ENCODE results near the gene CTBP2. TPM values are rescaled to one million over a fixed set of nuclear protein-coding genes. Genes with fewer than 3 reads are reported as not detected.

The CTBP2 gene
- polyA plus RNA-seq, 1 donor from 2014 or later, result 0.50 TPM

DNA sequence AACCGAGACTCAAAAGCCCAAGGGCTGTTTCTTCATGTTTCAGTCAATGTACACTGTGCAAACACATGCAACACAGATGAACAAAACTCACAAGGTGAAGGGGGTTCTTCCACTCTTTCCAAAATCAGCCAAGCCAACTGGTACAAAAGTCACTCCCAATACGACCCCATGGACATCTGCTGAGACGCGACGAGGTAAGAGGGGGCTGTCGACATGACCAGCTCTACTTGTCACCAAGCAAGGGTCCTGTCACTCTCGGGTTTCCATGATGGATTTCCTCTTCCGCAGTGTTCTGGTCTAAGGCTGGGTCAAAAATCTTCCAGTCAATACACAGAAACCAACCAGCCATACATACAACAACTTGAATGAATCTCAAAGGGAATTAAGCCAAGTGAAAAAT lies 37.8 kb downstream of the CTBP2 start:
- Mint-ChIP-seq H3K27ac (no peak overlapping the region), H3K9me3 (no peaks in the 10 kb centered on the region), H3K4me3 (no peak overlapping the region)

DNA sequence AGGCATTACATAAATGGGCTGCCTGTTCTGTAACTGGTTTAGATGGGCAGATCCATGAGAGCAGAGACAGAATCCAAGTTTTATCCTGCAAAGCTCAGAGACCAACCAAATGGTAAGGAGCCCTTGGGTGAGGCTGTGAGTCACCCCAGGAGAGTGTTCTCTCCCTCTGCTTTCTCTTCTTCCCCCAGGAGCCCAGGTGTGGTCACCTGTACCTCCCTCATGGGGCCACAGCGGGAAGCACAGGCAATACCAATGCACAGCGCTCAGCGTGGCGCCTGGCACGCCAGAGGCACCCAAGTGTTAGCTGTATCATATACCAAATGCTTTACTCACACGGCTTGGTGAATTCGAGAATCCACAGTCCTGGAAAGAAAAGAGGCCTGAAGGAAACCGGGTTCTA lies 39.4 kb downstream of the CTBP2 start:
- Mint-ChIP-seq H3K4me3 (no peak overlapping the region), H3K9me3 (no peaks in the 10 kb centered on the region), H3K4me1 (peaks cover 0 to 2% (median 0%) of the 10 kb centered on the region in 3 donors), H3K27ac (no peak overlapping the region), H3K36me3 (no peaks in the 10 kb centered on the region), H3K27me3 (peaks cover 2% of the 10 kb centered on the region)

More for the DNA sequence above, 37.8 kb downstream of the CTBP2 start:
- peaks cover 8% of the 10 kb centered on the region for H3K27me3 Mint-ChIP-seq
- H3K36me3 Mint-ChIP-seq, result no peaks in the 10 kb centered on the region
- peaks cover 0 to 3% (median 0%) of the 10 kb centered on the region in 3 donors for H3K4me1 Mint-ChIP-seq

DNA sequence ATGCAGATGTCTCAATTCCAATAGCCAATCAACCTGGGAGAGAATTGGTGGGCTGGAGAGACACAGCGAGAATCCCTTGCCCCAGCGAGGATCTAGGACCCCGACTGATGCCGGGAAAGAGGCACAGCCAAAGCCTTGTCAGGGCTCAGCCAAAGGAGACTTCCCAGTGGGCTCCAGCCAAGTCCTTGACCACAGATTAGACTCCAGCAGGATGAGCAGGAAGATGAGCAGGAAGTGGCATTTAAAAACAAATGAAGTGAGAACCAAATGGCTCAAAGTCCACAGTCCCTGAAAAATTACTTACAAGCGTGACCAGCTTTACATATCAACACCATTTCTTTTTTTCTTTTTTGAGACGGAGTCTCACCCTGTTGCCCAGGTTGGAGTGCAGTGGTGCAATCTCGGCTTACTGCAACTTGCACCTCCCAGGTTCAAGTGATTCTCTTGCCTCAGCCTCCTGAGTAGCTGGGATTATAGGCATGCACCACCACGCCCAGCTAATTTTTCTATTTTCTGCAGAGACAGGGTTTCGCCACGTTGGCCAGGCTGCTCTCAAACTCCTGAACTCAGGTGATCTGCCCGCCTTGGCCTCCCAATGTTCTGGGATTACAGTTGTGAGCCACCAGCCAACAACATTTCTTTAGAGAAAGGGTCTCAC lies 40.2 kb downstream of the CTBP2 start:
- Mint-ChIP-seq H3K4me3 (no peak overlapping the region), H3K27ac (no peak overlapping the region), H3K9me3 (no peaks in the 10 kb centered on the region), H3K4me1 (peaks cover 0 to 2% (median 0%) of the 10 kb centered on the region in 3 donors), H3K27me3 (no peaks in the 10 kb centered on the region), H3K36me3 (no peaks in the 10 kb centered on the region)

DNA sequence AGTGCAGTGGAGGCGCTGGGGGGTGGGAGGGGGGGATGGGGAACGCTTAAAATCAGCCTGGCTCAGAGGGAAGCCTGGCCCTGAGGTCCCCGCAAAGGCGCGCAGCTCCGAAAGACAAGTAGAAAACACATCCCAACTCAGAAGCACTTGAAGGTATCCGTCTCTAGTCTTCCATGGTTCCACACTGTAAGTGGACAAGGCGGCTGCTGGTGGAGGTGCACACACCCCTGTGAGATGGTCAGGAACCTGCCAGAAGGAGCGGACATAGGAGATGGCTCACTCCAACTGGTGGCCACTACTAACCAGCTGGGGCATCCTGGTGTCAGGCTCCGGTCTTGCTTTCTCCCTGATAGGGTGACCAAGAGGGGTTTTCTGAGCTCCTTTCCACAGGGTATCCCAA lies 41.7 kb downstream of the CTBP2 start:
- Mint-ChIP-seq H3K27ac (no peak overlapping the region), H3K9me3 (no peaks in the 10 kb centered on the region), H3K27me3 (no peaks in the 10 kb centered on the region), H3K4me3 (no peak overlapping the region), H3K4me1 (peaks cover 0 to 2% (median 0%) of the 10 kb centered on the region in 3 donors), H3K36me3 (no peaks in the 10 kb centered on the region)

DNA sequence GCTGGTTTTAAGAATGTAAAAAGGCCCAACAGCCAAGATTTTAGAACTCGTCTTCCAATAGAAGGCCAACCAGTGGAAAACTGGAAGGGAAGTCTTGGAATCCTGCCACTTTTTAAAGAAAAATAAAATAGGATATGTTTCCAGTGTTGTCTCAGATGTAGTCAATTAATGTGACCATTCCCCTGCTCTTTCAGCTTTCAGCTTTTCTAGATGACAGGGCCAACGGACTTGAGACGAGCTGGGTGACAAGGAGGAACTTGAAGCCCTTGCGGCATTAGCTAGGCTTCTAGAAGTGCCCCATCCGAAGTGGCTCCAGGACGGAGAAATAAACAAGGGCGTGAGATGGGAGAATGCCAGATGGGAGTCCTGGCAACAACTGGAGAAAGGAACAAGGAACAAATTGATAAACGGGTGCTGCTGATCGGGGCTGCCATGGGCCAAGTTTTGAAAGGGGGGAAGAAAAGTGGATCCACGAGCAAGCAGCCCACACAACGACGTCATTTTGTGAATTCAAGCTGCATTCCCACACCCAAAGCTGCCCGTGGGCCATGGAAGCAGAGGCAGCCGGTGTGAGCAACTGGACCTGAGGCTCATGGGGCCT lies 42.3 kb downstream of the CTBP2 start:
- Mint-ChIP-seq H3K9me3 (no peaks in the 10 kb centered on the region), H3K27me3 (no peaks in the 10 kb centered on the region), H3K36me3 (no peaks in the 10 kb centered on the region), H3K27ac (no peak overlapping the region), H3K4me3 (no peak overlapping the region), H3K4me1 (peaks cover 0 to 2% (median 0%) of the 10 kb centered on the region in 3 donors)

DNA sequence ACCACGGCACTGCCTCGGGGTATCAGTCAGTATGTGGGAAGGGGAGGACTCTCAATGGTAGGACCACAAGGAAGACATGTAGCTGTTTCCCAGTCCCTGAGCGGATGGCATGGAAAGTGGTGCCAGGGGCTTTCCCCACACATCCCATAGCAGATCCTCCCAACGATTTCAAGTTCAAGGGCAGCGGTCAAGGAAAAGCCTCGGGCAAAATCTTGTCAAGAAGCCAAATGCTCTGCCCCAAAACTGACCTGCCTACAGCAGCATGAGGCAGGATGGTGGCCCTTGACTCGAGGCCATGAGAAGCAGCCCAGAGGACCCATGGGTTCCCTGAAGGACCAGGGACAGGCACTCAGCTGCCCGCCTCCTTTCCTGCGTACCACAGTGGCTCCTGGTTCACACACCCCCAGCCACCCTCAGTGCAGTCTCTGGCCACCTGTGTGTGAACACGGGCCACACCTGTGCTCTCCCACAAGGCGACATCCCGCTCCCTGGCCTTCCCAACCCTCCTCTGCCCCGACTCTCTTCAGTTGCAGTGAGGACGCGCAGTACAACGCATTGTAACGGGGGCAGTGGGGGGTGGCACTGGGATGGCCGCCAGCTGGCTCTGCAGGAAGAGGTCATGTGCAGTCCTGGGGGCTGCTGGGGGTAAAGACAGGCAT lies 43.6 kb downstream of the CTBP2 start:
- peaks cover under 1% of the 10 kb centered on the region for H3K36me3 Mint-ChIP-seq
- H3K9me3 Mint-ChIP-seq, result peaks cover 0 to 3% (median 0%) of the 10 kb centered on the region in 3 donors
- H3K4me1 Mint-ChIP-seq, result peaks cover 0 to 2% (median 0%) of the 10 kb centered on the region in 3 donors
- no peak overlapping the region for H3K4me3 Mint-ChIP-seq
- no peaks in the 10 kb centered on the region for H3K27me3 Mint-ChIP-seq
- H3K27ac Mint-ChIP-seq, result no peak overlapping the region

DNA sequence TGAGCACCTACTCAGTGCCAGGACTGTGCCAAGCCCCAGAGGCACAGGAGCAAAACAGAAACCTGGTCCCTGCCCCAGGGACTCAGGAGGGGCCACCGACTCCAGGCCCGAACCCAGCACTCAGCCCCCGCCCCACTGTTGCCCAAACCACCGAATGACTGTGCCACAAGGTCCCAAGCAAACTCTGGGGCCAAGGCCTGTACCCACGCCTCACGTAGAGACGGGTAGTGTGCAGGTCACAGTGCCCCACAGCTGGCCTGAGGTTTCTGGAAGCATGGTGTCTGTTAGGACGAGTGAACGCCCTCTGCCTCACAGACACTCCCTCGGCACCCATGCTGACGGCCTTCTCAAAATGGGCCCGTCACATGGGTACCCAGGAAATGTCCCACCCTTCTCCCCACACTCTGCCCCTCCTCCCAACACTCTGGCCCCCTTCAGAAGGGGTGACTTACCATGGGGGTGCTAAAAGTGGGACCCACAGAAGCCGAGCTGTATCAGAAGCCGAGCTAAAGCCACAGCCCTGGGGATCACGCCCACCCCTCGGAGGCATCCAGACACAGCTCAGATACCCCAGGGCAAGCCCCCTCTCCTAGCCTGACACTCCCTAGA lies 44.2 kb downstream of the CTBP2 start:
- H3K4me3 Mint-ChIP-seq, result no peak overlapping the region
- H3K4me1 Mint-ChIP-seq, result peaks cover 0 to 2% (median 0%) of the 10 kb centered on the region in 3 donors
- no peak overlapping the region for H3K27ac Mint-ChIP-seq

DNA sequence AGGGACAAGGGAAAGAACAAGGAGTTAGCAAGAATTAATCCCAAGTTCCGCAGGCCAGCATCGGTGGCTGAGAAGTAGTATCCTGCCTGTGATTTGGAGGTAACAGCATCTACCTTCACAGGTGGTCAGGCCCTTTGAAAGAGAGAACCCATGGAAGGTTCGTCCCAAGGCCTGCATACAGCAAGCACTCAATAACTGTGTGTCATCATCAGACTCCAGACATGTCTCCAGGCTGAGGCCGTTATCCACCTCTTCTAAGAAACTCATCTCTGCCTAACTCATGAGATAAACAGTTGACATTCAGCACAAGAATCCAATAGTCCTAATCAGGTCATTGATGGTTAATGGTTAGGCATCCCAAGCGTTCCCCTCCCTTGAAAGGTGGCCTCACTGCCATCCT lies 45.0 kb downstream of the CTBP2 start:
- Mint-ChIP-seq H3K27me3 (peaks cover 6% of the 10 kb centered on the region), H3K9me3 (peaks cover 0 to 3% (median 0%) of the 10 kb centered on the region in 3 donors), H3K36me3 (peaks cover 4% of the 10 kb centered on the region), H3K27ac (no peak overlapping the region), H3K4me3 (no peak overlapping the region), H3K4me1 (peaks cover 0 to 2% (median 0%) of the 10 kb centered on the region in 3 donors)

More for the DNA sequence above, 44.2 kb downstream of the CTBP2 start:
- Mint-ChIP-seq H3K27me3 (peaks cover 6% of the 10 kb centered on the region), H3K36me3 (peaks cover 4% of the 10 kb centered on the region), H3K9me3 (peaks cover 0 to 3% (median 0%) of the 10 kb centered on the region in 3 donors)

DNA sequence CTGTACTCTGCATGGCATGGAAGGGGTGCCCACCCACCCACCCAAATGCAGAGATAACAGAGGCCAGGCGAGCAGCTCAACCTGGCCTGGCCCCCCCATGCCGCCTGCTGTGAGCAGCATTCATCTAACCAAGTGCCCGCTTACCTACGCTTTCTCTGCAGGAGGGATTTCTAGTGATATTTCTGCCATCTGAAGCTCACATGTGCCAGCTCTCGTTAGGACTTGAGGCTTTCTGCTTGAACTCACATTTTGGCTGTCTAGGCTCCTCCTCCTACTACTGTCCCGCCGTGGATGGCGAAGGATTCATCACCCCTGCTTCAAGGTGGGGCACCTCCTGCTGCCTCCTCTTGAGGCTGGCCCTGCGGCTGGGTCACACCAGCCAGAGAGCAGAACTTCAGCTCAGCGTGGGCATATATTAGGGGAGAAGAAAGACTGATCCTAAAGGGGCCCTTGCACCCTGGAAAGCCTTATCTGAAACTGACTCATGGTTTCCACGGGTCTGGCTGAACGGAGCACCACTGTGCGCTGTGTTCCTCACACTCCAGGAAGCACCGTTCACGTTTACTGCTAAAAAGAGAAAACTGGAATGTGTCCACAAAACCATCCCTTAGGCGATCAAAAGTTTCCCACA lies 45.5 kb downstream of the CTBP2 start:
- Mint-ChIP-seq H3K4me1 (peaks cover 0 to 2% (median 0%) of the 10 kb centered on the region in 3 donors), H3K4me3 (no peak overlapping the region), H3K27ac (peak overlapping the region in 1 of 3 donors; percentile 20), H3K27me3 (peaks cover 6% of the 10 kb centered on the region), H3K9me3 (peaks cover 0 to 3% (median 0%) of the 10 kb centered on the region in 3 donors), H3K36me3 (peaks cover 4% of the 10 kb centered on the region)

DNA sequence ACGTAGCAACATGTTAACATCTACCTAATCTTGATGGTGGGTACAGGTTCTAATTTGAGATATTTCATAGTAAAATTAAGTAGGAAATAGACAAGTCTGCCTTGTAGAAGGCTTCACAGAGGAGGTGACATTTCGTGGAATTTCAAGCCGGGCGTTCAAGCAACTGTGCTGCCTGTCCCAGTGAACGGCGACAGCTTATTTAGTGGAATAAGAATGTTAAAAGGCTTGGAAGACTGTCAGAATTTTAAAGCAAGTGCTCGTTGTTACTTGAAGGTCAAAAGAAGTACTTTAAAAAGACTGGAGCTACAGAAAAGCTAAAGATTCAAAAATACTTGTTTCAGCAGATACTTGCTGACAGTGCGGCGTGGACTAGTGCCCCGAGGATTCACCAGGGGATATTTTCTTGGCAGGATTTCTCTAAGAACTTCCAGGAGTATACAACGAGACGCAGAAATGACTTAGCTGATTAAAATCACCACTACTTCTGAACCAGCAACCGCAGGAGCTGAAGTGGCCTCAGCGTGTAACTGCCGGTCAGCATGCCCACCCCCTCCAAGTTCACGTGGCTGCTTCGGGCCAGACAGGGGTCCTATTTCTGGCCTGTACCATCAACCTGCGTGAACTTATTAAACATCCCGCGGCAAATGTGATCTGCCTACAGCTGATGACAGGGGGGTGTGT lies 46.5 kb downstream of the CTBP2 start:
- Mint-ChIP-seq H3K4me1 (peaks cover 0 to 2% (median 0%) of the 10 kb centered on the region in 3 donors), H3K9me3 (peaks cover 0 to 3% (median 0%) of the 10 kb centered on the region in 3 donors), H3K27me3 (peaks cover 9% of the 10 kb centered on the region), H3K27ac (no peak overlapping the region), H3K4me3 (no peak overlapping the region), H3K36me3 (peaks cover 4% of the 10 kb centered on the region)

DNA sequence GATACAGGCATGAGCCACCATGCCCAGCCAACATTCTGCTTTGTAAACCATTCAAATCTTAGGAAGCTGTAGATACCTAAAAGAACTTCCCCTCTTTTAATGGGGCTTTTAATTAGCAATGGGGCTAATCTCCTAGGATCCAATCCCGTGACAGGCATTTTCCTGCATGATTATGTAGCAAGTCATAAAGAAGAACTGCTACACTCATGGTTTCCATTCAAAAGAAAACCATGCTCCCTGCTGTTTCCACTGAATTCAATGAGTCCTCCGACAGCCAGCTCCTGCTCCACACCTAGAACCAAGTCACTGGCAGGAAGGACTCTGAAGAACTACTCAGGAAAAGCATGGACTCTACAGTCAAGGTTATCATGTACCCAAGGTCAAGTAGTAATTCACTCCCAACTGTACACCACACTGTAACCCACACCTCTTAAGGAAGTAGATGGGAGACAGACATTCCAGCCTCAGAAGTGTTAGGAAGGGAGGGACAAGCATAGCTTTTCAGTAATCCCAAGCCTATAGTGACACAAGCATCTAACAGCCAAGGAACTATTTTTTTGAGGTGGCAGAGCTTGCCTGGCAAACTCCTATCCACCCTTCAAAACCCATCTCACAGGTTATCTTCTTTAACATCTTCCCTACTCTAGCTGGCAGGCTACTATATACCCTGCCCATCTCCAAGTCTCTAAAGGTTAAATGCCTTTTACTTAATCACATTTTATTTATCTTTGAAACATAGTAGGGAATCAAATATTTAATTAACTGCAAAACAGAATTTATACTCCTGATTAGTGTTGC lies 47.5 kb downstream of the CTBP2 start:
- Mint-ChIP-seq H3K27ac (no peak overlapping the region), H3K4me3 (no peak overlapping the region), H3K27me3 (peaks cover 10% of the 10 kb centered on the region), H3K9me3 (peaks cover under 1 to 3% (median 2%) of the 10 kb centered on the region in 3 donors), H3K4me1 (no peaks in the 10 kb centered on the region), H3K36me3 (peaks cover 5% of the 10 kb centered on the region)

DNA sequence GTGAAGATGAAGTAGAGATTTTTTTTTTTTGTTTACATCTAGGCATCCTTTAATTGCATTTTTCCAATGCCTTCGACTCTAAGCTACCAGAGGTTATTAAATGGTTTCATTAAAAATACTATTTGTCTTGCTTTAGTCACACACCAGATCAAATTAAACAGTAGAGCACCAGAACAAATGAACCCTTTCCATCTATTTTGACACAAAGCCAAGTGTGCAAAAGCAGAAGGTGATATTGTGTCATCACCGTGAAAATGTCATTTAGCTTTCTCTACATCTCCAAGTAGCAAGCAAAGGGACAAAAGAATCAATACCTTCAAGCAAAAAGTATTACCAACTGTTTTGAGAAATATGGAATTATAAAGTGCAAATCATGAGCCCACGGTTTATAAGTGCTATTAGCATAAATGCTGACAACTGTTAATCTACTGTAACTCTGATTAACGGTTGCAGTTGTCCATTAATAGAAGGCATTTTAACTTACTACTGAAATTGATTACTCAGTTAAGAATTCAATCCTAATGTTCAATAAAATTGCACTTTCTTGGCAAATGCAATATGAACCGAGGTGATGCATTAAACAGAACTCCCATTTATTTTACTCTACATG lies 49.1 kb downstream of the CTBP2 start:
- Mint-ChIP-seq H3K27ac (no peak overlapping the region), H3K4me3 (no peak overlapping the region)

DNA sequence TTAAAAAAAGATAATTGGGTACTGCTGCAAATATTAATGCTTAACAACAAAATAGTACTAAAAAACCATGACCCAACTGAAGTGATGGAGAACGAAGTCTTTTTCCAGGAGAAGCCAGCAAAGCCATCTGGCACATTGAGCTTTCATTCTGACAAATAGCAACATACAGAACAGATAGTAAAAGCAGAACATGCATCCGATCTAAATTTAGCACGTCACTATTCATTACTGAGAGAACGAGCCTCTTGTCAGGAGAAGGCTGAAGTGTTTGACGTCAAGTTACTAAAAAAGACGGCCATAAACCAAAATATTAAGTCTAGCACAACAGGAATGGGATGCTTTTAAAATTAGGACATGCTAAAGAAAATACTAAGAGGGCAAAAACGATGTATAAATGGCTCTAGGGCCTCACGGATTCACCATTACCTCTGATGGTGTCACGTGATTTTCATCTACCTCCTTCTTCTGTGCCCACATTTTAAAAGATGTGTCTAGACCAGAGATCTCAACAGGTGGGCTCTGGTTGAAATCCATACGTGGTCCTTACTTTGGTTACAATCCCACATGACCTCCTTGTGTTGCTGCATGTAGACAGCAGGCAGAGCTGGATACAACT lies 52.3 kb downstream of the CTBP2 start:
- Mint-ChIP-seq H3K36me3 (peaks cover 6% of the 10 kb centered on the region), H3K4me3 (no peak overlapping the region)

More for the DNA sequence above, 49.1 kb downstream of the CTBP2 start:
- Mint-ChIP-seq H3K36me3 (peaks cover 6% of the 10 kb centered on the region), H3K4me1 (no peaks in the 10 kb centered on the region), H3K27me3 (peaks cover 11% of the 10 kb centered on the region), H3K9me3 (peaks cover 3 to 9% (median 5%) of the 10 kb centered on the region in 3 donors)

More for the DNA sequence above, 52.3 kb downstream of the CTBP2 start:
- H3K4me1 Mint-ChIP-seq, result no peaks in the 10 kb centered on the region
- H3K27me3 Mint-ChIP-seq, result peaks cover 14% of the 10 kb centered on the region
- H3K27ac Mint-ChIP-seq, result no peak overlapping the region
- H3K9me3 Mint-ChIP-seq, result peaks cover 3 to 9% (median 5%) of the 10 kb centered on the region in 3 donors
